Eye (tissue), 1 donor: Measurements from ENCODE around the gene INPP5F.

ENCODE experiments used
- DNase-seq: peaks from one replicate; pipeline ENCODE4 v3.0.0-alpha.2; 2015

Gene INPP5F

GRCh38 chr10:119725828-119726675 lies at the start of gene INPP5F:
Gene INPP5F (plus strand): TSS chr10:119726050. CDS start chr10:119726263, 213 bp downstream.
- peak; percentile 99 for DNase-seq

DNA sequence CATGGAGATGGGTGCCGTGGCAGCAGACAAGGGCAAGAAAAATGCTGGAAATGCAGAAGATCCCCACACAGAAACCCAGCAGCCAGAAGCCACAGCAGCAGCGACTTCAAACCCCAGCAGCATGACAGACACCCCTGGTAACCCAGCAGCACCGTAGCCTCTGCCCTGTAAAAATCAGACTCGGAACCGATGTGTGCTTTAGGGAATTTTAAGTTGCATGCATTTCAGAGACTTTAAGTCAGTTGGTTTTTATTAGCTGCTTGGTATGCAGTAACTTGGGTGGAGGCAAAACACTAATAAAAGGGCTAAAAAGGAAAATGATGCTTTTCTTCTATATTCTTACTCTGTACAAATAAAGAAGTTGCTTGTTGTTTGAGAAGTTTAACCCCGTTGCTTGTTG lies 48.7 kb upstream of the INPP5F start:
- no peak for DNase-seq

- no peak for DNase-seq
Measured at GRCh38 chr10:119677904-119678755, 47.7 kb upstream of the INPP5F start.

GRCh38 chr10:119679480-119679829 lies 46.4 kb upstream of the INPP5F start:
- no peak for DNase-seq

DNA sequence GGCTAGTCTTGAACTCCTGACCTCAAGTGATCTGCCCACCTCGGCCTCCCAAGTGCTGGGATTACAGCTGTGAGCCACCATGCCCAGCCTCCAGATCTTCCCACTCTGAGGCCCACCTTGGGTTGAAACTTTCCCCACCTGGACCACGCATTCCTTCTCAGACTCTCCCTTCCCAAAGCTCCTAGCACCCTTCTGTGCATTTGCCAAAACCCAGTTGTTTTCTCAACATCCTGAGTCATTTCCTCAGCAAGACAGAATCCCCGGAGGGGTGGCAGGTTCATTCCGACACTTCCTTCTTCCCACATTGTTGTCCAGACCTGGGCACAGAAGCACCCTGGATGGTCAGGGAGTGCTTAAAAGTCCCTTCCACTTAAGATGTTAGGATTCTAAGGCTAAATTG lies 45.8 kb upstream of the INPP5F start:
- no peak for DNase-seq

GRCh38 chr10:119680650-119681081 lies 45.2 kb upstream of the INPP5F start:
- no peak for DNase-seq

- DNase-seq: peak; percentile 87
Measured at GRCh38 chr10:119686465-119687191, 39.2 kb upstream of the INPP5F start.

GRCh38 chr10:119687192-119688032 lies 38.4 kb upstream of the INPP5F start:
- no peak for DNase-seq

- DNase-seq: no peak
Measured at GRCh38 chr10:119688033-119688508, 37.8 kb upstream of the INPP5F start.

GRCh38 chr10:119689016-119689580 lies 36.8 kb upstream of the INPP5F start:
- DNase-seq: no peak

- no peak for DNase-seq
Measured at GRCh38 chr10:119691726-119692125, 34.1 kb upstream of the INPP5F start.

GRCh38 chr10:119693262-119693957 lies 32.4 kb upstream of the INPP5F start:
- DNase-seq: no peak

- DNase-seq: no peak
Measured at GRCh38 chr10:119694608-119695007, 31.2 kb upstream of the INPP5F start.

DNA sequence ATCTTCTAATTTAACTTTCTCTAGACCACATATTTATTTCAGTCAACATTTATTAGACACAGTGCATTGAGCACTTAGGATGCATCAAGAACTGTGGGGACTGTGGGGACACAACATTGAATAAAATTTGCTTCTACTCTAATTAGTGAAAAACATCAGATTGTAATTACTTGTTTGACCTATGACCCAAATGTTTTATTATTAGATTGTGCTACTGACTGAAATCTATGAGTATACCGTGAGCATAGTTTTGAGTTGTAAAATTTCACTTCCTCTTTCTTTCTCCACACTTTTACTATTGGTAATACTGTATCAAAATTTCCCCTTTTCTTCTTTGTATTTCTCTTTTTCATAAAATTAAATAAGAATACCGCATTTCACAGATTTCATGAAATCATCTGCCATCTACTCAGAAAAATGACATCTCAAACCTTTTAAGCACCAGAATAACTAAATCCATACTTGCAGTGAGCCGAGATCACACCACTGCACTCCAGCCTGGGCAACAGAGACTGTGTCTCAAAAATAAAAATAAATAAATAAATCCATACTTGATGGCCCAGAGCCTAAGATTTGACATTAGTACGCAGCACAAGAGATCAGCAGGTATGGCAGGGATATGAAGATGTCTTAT lies 25.4 kb upstream of the INPP5F start:
- DNase-seq: no peak

DNA sequence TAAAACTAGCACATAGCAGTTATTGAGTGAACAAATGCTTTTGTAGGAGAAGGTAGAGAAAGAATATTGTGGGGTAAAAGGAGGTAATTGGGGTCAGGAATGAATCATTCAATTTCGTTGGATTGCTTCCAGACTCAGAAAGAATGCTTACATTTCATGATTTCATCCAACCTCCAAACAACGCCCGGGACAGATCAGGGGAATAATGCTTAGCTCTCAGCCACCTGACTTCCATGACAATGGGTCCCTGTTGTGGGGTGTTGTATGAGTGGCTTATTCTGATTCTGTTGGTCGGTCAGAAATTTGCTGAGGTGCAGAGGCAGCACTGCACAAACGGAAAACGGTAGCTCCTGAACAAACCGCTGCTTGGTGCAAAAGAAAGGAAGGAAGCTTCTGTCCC lies 24.0 kb upstream of the INPP5F start:
- DNase-seq: no peak

DNA sequence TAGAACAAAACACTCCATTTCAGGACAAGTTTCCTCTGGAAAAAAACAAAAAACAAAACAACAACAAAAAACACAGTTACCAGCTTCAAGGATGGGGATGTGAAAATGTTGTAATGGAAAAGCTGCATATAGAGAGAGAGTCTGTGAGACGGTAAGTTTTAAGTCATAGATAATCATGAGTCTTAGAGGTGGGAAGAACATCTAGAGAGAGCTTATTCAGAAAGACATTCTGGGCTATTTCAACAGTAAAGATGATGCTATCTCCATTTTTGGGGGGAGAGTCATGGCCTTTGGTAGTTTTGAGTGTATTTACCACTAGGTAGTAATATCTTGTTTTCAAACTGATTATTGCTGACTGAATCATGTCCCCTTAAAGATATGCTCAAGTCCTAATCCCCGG lies 23.3 kb upstream of the INPP5F start:
- no peak for DNase-seq

DNA sequence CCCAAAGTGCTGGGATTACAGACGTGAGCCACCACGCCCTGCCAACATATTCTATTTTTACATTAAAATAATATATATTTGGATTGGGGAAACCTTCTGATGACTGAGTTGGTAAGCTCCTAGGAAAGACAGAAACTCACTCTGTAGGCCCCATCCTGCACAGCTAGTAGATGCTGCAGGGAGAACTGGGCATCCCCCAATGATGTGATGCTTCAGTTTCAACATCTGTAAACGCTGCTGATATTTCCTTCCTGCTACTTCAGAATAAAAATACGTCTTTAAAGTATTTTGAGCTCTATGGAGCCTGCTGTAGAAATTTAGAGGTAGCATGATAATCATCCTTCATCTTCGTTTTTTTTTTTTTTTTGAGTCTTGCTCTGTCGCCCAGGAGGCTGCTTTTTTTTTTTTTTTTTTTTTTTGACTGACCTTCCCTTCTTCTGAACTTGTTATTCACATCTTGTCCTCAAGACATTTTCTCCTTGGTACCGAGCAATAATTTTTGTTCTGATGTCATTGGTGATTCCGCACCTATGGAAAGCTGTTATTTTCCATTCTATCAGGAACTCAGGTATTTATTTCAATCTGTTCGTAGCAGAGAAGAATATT lies 21.8 kb upstream of the INPP5F start:
- no peak for DNase-seq

- DNase-seq: no peak
Measured at GRCh38 chr10:119705434-119705831, 20.4 kb upstream of the INPP5F start.

DNA sequence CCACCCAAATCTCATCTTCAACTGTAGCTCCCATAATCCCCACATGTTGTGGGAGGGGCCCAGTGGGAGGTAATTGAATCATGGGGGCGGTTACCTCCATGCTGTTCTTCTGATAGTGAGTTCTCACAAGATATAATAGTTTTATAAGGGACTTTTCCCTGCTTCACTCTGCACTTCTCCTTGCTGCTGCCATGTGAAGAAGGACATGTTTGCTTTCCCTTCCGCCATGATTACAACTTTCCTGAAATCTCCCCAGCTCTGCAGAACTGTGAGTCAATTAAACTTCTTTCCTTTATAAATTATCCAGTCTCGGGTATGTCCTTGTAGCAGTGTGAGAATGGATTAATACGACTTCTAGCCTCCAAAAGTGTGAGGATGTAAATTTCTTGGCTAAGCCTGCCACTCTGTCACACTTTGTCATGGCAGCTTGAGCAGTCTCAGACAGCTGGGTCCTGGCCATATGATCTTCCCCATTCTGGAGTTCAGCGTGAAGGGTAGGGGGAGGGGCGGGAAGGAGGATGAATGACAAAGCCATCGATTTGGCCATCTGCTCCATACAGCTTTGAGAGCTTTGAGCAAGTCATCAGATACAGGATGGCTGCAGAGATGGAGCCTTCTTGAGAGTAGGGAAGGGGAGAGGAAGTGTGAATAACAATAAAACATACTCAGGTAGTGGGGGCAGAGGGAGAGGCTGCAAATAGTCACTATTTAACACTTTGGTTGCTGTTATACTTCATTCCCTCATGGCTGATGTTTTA lies 19.1 kb upstream of the INPP5F start:
- DNase-seq: peak; percentile 87
